Measurements from ENCODE around the gene SBF2.
"Not testable (repeated sequence)": the region's sequence is repeated elsewhere in the genome, so short reads cannot be mapped to it uniquely, and the experiment has no call there.

The SBF2 gene

DNA sequence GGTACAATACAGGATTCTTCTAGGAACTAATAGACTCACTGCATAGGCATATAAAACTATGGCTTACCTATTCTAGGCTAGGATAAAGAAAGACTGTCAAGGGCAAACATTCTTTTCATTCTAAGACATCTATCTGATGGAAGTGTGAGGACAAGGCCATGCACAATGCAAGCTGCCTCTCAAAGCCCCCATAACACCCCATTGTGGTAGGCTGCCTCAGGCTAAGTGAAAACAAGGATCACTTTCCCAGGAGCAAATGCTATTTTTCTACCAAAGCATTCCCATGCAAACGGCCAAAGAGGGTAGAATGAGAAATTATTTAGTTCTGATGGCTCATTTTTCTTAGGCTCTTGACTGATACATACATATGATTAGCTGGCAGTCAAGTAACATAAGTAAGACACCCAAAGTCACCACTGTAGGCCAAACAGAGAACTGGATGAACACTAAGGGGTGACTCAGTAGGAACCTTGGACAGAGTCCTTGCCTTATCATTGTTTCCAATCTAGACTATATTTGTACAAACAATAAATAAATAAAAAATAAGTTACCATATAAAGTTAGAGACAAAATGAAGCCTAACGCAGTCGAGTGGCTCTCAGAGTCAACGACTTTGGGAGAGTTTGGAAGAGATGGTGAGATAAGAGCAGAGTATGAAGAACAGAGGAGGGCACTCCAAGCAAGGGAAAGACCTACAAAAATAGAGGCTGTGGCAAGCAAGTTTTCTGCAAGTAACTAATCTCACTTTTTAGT is 303.6 kb downstream of the SBF2 start:
- DNase-seq: no peak

DNA sequence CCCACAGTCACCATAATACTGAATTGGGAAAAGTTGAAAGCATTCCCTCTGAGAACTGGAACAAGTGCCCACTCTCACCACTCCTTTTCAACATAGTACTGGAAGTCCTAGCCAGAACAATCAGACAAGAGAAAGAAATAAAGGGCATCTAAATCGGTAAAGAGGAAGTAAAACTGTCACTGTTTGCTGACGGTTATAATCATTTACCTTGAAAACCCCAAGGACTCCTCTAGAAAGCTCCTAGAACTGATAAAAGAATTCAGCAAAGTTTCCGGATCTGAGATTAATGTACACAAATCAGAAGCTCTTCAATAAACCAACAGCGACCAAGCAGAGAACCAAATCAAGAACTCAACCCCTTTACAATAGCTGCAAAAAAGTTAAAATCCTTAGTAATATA is 306.7 kb downstream of the SBF2 start:
- not testable (repeated sequence) for DNase-seq

DNA sequence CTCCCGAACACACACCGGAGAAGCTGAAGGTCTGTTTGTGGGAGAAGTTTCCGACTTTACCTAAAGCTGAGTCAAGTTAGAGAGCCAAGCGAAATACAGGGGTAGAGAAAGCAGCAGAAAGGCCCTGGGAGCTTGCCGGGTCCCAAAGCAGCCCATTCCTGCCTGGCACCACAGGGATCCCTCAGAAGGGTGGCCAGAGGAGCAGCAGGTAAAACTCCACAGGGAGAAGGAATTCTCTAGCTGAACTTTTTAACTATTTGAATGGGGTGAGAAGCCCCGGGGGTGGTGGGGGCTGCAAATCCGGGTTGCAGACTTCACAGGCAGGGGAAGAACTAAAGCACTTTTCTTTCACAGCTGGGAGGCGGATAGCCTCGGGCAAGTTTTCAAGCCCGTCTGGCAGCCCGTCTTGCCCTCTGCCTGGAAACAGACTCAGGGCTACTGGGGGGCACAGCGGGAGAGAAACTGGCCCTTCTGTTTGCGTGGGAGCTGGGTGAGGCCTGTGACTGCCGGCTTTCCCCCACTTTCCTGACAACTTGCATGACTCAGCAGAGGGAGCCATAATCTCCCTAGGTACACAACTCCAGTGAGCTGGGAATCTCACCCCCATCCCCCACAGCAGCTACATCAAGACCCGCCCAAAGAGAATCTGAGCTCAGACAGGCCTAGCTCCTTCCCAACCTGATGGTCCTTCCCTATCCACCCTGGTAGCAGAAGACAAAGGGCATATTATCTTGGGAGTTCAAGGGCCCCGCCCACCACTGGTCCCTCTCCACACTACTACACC is 311.0 kb downstream of the SBF2 start:
- no peak for DNase-seq

- no peak for DNase-seq
These were observed 311.8 kb downstream of the SBF2 start for GRCh38 chr11:9982127-9982795.

DNA sequence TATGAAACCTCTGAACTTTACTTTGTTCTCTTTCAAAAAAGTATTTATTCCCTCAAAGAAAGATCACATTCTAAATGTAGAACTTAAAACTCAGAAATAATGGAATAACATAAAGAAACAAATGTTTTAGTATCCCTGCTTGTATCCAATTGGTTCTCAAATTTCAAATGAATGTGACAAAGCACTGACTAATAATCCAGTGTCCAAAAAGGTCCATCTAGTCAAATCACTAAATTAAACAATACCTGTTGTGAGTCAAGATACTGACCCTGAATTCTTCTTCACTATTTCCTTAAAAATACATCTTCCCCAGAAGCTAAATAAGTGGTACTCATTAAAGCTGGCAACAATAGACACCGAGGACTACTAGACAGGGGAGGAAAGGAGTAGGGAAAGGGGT is 313.1 kb downstream of the SBF2 start:
- no peak for DNase-seq

DNA sequence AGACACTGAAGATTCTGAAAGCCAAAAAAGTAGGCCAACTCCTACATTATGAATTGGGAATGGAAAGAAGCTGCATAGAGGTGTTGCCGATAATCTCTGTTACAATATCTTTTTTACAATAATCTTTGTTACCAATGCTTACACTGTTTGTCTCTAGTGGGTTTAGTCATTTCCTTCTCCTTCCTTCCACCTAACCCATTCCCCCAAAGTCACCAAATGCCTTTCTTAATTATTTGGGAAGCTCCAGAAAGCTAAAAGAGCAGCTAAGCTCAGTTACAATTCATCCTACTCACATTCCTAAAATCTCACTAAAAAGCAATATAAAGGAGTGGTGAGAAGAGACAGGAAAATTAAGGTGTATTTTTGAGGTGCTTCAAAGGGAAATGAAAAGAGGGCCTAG is 316.5 kb downstream of the SBF2 start:
- no peak for DNase-seq

GRCh38 chr11:9974375-9974774 is 319.6 kb downstream of the SBF2 start:
- DNase-seq: no peak

- no peak for DNase-seq
These were observed 320.1 kb downstream of the SBF2 start for GRCh38 chr11:9973921-9974320.

GRCh38 chr11:9972989-9973388 is 321.0 kb downstream of the SBF2 start:
- peak; percentile 12 for DNase-seq

GRCh38 chr11:9971894-9972293 is 322.1 kb downstream of the SBF2 start:
- DNase-seq: no peak

GRCh38 chr11:9969068-9969467 is 325.0 kb downstream of the SBF2 start:
- DNase-seq: no peak

DNA sequence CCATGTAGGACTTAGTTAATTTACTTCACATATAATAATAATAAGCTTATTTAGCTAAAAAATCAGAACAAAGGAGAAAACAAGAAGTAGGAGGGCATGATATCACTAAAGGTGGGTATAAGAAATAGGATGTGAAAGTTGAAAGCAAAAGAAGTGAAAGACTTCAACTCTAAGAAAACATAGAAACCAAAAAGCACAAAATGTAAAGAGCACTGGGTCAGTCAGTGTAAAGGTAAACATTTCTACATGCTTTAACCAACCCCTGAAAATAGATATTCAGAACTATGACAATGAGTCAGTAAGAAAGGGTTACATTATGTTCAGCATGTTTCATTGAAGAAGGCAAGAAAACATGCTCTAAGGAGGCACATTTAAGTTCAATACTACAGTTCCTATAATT is 331.3 kb downstream of the SBF2 start:
- no peak for DNase-seq

DNA sequence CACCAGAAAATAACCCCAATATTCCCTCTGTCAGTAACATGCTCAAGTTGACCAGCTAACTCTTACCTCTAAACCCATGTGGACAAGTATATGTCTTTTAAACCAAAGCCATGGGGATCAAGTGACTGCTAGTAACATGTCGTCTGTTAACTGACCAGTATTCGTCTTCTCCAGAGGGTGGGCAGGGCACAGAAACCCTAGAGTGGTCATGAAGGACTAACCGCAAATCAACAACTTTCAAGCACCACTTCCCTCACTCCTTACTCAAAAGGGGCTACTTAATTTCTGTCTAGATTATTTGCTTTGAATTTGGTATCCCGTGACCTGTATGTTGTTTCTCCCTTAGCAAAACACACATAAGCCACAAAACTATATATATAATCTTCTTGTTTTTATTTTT is 336.9 kb downstream of the SBF2 start:
- no peak for DNase-seq

GRCh38 chr11:9956483-9956882 is 337.5 kb downstream of the SBF2 start:
- no peak for DNase-seq

GRCh38 chr11:9955391-9955790 is 338.6 kb downstream of the SBF2 start:
- no peak for DNase-seq

DNA sequence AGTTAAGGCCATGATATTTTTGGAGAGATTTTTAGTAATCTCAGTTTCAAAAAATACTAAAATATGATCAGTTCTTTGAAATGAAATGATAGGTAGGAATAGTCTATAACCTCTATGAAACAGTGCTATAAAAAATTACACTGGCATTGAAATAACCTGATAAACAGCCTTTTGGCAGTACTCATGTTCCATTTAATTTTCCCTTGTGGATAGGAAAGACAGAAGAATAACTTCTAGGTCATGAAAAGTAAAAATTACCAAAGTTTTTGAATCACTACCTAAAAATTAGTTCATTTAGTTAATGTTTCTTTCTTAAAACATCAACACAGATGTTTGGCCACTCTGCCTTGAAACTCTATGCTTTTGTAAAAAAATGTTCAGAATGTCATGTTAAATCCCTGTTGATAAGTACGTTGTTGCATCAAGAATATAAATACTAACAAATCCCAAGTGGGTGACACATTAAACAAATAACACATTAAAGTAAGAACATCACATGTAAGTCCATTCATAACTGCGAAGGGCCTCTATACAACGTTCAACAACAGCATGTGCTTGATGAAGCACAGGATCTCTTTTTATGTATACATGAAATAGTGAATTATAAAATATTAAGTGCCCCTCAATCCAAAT is 339.9 kb downstream of the SBF2 start:
- no peak for DNase-seq

GRCh38 chr11:9952511-9953196 is 341.4 kb downstream of the SBF2 start:
- DNase-seq: no peak

- no peak for DNase-seq
These were observed 342.2 kb downstream of the SBF2 start for GRCh38 chr11:9951807-9952206.

- DNase-seq: no peak
These were observed 343.6 kb downstream of the SBF2 start for GRCh38 chr11:9950462-9950861.

DNA sequence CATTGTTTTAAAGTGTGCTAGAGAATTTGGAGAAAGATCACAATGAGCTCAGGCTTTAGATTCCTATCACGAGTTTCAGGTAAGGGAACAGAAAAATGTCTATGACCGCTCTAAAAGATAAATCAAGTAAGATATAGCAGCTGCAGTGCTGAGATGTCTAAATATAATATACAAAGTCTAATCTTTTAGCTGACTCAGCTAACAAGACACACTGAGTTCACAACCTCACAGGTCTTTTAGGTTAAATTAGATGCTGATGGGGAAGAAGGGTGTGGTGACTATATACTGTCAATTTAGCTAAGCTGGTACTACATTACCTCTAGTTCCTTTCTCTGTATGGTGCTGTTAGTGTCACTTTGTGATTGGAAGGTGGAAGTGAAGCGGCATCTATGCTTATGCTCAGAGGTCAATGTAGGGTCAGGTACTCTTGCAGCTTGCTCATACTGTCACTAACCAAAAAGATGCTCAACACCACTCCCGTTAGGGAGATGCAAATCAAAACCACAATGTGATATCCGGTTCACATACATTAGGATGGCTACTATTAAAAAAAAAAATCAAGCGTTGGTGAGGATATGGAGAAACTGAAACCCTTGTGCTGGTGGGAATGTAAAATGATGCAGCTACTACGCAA is 346.7 kb downstream of the SBF2 start:
- no peak for DNase-seq

GRCh38 chr11:9945680-9946079 is 348.3 kb downstream of the SBF2 start:
- DNase-seq: not testable (repeated sequence)

DNA sequence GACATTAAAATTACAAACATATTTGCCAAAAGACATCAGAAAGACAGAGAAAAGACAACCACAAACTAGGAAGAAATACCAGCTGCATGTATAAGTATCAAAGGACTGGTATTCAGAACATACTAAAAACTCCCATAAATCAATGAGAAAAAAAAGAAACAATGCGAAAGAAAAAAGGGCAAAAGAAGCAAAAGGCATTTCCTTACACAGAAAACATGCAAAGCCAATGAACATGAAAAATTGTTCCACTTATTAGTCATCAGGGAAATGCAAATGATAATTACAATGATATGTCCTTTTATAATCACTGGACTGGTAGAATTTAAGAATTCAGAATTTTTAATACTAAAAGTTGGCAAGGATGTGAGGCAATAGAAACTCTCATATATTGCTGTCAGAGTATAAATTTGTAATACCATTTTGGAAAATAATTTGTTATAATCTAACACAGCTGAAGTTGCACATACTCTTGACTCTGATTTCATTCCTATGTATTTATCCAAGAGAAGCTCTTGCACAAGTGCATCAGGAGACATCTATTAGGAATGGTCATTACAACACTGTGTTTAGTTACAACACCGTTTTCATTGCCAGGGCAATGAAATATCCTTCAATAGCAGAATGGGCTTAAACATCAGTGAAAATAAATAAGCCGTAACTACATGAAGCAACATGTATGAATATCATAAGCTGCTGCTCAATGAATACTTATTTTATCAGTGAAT is 350.5 kb downstream of the SBF2 start:
- no peak for DNase-seq
